NCI-H1417 treated with DMSO at 0.1 percent for 48 hours (cell line): ENCODE results near the gene FBXW8.

Experiments
- DNase-seq: peaks from one replicate; lab custom pipeline; 2025; lab: John Stamatoyannopoulos, UW

Gene FBXW8

GRCh38 chr12:116887244-116887643 is 23.5 kb upstream of the FBXW8 start:
- DNase-seq = no peak

- DNase-seq = no peak
Measured at GRCh38 chr12:116887897-116888296, 22.9 kb upstream of the FBXW8 start.

- no peak for DNase-seq
Measured at GRCh38 chr12:116890330-116890729, 20.4 kb upstream of the FBXW8 start.

- no peak for DNase-seq
Measured at GRCh38 chr12:116891019-116891418, 19.7 kb upstream of the FBXW8 start.

- no peak for DNase-seq
Measured at GRCh38 chr12:116892349-116893140, 18.2 kb upstream of the FBXW8 start.

GRCh38 chr12:116894913-116895312 is 15.8 kb upstream of the FBXW8 start:
- no peak for DNase-seq

GRCh38 chr12:116896411-116896924 is 14.3 kb upstream of the FBXW8 start:
- no peak for DNase-seq

- DNase-seq = no peak
Measured at GRCh38 chr12:116897476-116897875, 13.3 kb upstream of the FBXW8 start.

GRCh38 chr12:116898669-116899068 is 12.1 kb upstream of the FBXW8 start:
- no peak for DNase-seq

- DNase-seq = no peak
Measured at GRCh38 chr12:116901612-116902011, 9.1 kb upstream of the FBXW8 start.

- DNase-seq = no peak
Measured at GRCh38 chr12:116903818-116904217, 6.9 kb upstream of the FBXW8 start.

- no peak for DNase-seq
Measured at GRCh38 chr12:116906285-116906684, 4.5 kb upstream of the FBXW8 start.

- DNase-seq = no peak
Measured at GRCh38 chr12:116910280-116910644, 488 bp upstream of the FBXW8 start.

- DNase-seq = no peak
Measured at GRCh38 chr12:116915326-116915725, 4.6 kb downstream of the FBXW8 start.

- no peak for DNase-seq
Measured at GRCh38 chr12:116916122-116916521, 5.4 kb downstream of the FBXW8 start.

GRCh38 chr12:116916714-116917114 is 6.0 kb downstream of the FBXW8 start:
- no peak for DNase-seq

- DNase-seq = no peak
Measured at GRCh38 chr12:116918464-116918863, 7.7 kb downstream of the FBXW8 start.

- DNase-seq = no peak
Measured at GRCh38 chr12:116919247-116919661, 8.5 kb downstream of the FBXW8 start.

- DNase-seq = no peak
Measured at GRCh38 chr12:116919706-116920485, 9.1 kb downstream of the FBXW8 start.

GRCh38 chr12:116920939-116921338 is 10.2 kb downstream of the FBXW8 start:
- DNase-seq = no peak

- DNase-seq = no peak
Measured at GRCh38 chr12:116922194-116922897, 11.6 kb downstream of the FBXW8 start.
